Osteocyte (in vitro differentiated cells): ENCODE data around the gene GRID1. TPM values are rescaled to one million over a fixed set of nuclear protein-coding genes. Genes with fewer than 3 reads are reported as not detected.

ENCODE experiments used
- DNase-seq: peaks from one replicate; pipeline ENCODE4 v3.0.0; 2021; ENCODE audit warnings: mixed read lengths; ENCODE audit not compliant: unreplicated experiment; ENCODE audit errors: extremely low spot score
- H3K27ac Mint-ChIP-seq: one replicate; pipeline ENCODE4 v1.8.0; 2021; ENCODE audit warnings: mild to moderate bottlenecking, mixed read lengths; ENCODE audit not compliant: unreplicated experiment
- H3K27me3 Mint-ChIP-seq: one replicate; pipeline ENCODE4 v1.8.0; 2021; ENCODE audit warnings: mixed read lengths; ENCODE audit not compliant: unreplicated experiment
- H3K36me3 Mint-ChIP-seq: one replicate; pipeline ENCODE4 v1.8.0; 2021; ENCODE audit warnings: mixed read lengths; ENCODE audit not compliant: unreplicated experiment
- H3K4me1 Mint-ChIP-seq: one replicate; pipeline ENCODE4 v1.8.0; 2021; ENCODE audit warnings: mixed read lengths; ENCODE audit not compliant: unreplicated experiment
- H3K4me3 Mint-ChIP-seq: one replicate; pipeline ENCODE4 v1.8.0; 2021; ENCODE audit warnings: mild to moderate bottlenecking, moderate library complexity, mixed read lengths; ENCODE audit not compliant: unreplicated experiment
- H3K9me3 Mint-ChIP-seq: one replicate; pipeline ENCODE4 v1.8.0; 2021; ENCODE audit warnings: mixed read lengths; ENCODE audit not compliant: unreplicated experiment
- CTCF ChIP-seq: fragments of 200-600 bp; sonication (generic); IDR thresholded peaks from 2 replicates; pipeline ENCODE4 v1.5.0; 2021; ENCODE audit warnings: antibody characterized with exemption, mild to moderate bottlenecking, moderate library complexity
- total RNA-seq: library from RNA; stranded (reverse); gene quantifications from 2 replicates; pipeline ENCODE4 v1.2.1, GENCODE V29; 2021

Gene GRID1
- total RNA-seq, 1 donor from 2014 or later = 0.11 TPM

- no peaks in the 10 kb centered on the region for H3K27me3 Mint-ChIP-seq
- H3K4me3 Mint-ChIP-seq = no peak overlapping the region
- H3K4me1 Mint-ChIP-seq = no peaks in the 10 kb centered on the region
- no peaks in the 10 kb centered on the region for H3K36me3 Mint-ChIP-seq
- H3K9me3 Mint-ChIP-seq = peaks cover under 1% of the 10 kb centered on the region
- no peak for DNase-seq
- no peak for TF ChIP-seq CTCF
- H3K27ac Mint-ChIP-seq = no peak overlapping the region
Observed at GRCh38 chr10:86167121-86167761, 199.4 kb downstream of the GRID1 start.

GRCh38 chr10:86165666-86166065, 200.9 kb downstream of the GRID1 start:
- DNase-seq = no peak
- Mint-ChIP-seq H3K36me3 (no peaks in the 10 kb centered on the region), H3K27ac (no peak overlapping the region), H3K27me3 (no peaks in the 10 kb centered on the region), H3K4me1 (no peaks in the 10 kb centered on the region), H3K9me3 (no peaks in the 10 kb centered on the region), H3K4me3 (no peak overlapping the region)
- TF ChIP-seq CTCF = no peak

GRCh38 chr10:86164960-86165630, 201.5 kb downstream of the GRID1 start:
- H3K4me1 Mint-ChIP-seq = no peaks in the 10 kb centered on the region
- DNase-seq = no peak
- no peak overlapping the region for H3K27ac Mint-ChIP-seq
- H3K9me3 Mint-ChIP-seq = no peaks in the 10 kb centered on the region
- H3K27me3 Mint-ChIP-seq = no peaks in the 10 kb centered on the region
- H3K36me3 Mint-ChIP-seq = no peaks in the 10 kb centered on the region
- H3K4me3 Mint-ChIP-seq = no peak overlapping the region
- no peak for TF ChIP-seq CTCF

GRCh38 chr10:86164174-86164774, 202.3 kb downstream of the GRID1 start:
- DNase-seq = no peak
- no peaks in the 10 kb centered on the region for H3K27me3 Mint-ChIP-seq
- H3K4me3 Mint-ChIP-seq = no peak overlapping the region
- no peaks in the 10 kb centered on the region for H3K36me3 Mint-ChIP-seq
- no peak overlapping the region for H3K27ac Mint-ChIP-seq
- no peaks in the 10 kb centered on the region for H3K9me3 Mint-ChIP-seq
- no peaks in the 10 kb centered on the region for H3K4me1 Mint-ChIP-seq
- TF ChIP-seq CTCF = no peak

GRCh38 chr10:86163522-86164173, 202.9 kb downstream of the GRID1 start:
- no peak for DNase-seq
- no peaks in the 10 kb centered on the region for H3K9me3 Mint-ChIP-seq
- no peaks in the 10 kb centered on the region for H3K4me1 Mint-ChIP-seq
- no peaks in the 10 kb centered on the region for H3K36me3 Mint-ChIP-seq
- H3K27ac Mint-ChIP-seq = no peak overlapping the region
- no peak for TF ChIP-seq CTCF
- no peak overlapping the region for H3K4me3 Mint-ChIP-seq
- H3K27me3 Mint-ChIP-seq = no peaks in the 10 kb centered on the region
